ENCODE results near the gene RAD51B.
A peak's percentile ranks its signal among the peaks of the same experiment; 100 is the strongest.
"Not testable (repeated sequence)": the region's sequence is repeated elsewhere in the genome, so short reads cannot be mapped to it uniquely, and the experiment has no call there.

Gene RAD51B

DNA sequence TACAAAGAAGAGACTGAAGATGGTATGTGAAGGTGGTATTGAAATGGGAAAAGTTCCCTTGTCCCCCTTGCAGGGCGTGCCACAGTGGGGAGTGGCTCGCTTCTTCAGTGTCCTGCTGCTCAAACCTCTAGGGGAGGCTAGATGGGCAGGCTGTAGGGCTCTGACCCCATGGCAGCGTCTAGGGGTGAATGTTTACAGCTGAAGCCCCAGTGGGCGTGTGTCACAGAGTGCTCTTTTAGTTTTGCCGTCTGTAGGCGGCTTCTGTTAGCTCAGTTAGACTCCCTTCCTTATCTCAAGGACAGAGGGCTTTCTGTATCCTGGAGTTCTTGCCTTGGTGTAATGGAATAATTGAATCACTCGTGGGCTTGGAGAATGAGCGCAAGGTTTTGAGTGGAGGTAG lies 266.2 kb downstream of the RAD51B start:
- DNase-seq: no peak

DNA sequence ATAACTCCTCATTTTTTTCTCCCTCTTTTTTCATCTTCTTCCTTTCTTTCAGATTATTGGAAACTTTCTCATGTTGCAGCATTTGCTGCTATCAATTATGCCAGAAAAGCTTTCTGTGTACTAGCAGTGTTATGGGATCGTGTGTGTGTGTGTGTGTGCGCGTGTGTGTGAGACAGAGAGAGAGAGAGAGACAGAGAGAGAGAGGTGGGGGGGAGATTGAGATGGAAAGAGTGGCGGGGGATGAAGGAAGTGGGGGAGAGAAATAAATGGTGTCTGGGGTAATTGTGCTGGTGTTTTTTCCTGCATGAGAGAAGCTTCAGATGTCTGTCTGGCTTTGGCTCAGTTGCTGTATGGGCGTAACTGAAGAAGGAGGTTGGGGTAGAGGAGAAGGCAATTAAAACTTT lies 268.9 kb downstream of the RAD51B start:
- DNase-seq: no peak

DNA sequence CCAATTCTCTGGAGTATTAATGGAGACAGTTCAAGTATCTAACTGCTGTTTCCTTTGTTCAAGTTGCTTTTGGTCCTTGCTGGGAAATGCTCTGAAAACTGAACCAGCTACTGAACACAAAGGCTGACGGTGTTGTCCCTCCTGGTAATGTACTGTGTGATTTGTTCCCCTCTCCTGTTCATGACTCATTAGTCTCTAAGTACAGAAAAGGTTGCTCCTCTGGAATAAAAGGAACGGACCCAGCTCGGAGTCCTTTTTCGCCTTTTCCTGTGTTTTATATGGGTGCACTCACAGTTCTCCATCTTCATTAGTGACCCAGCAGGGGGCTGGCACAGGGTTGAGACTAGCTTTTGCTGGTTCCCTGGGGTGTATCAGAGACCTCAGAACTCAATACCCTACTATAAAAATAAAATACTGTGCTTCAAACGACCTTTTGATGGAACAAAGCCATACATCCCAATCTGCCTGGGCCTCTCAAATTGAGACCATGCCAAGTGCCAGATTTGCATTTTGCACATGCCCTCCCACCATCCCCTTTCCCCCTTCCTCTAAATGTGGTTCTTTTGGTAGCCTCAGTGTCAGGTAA lies 269.7 kb downstream of the RAD51B start:
- no peak for DNase-seq

DNA sequence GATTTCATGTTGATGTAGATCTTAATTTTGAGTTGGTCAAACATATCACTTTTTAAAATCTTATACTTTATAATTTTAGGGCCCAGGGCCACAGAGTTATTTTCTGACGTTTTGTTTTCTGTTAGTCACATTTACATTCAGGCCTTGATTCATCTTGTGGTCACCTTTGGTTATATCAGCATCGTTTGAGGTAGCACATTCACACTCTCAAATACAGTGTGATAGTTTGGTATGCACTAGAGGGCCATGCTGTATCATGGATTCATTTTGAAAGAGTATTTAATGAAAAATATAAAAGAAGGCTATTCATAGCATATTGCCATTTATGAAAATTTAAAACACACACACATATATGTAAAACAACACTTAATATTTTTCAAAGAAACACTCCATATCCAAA lies 274.6 kb downstream of the RAD51B start:
- DNase-seq: peak; percentile 51

DNA sequence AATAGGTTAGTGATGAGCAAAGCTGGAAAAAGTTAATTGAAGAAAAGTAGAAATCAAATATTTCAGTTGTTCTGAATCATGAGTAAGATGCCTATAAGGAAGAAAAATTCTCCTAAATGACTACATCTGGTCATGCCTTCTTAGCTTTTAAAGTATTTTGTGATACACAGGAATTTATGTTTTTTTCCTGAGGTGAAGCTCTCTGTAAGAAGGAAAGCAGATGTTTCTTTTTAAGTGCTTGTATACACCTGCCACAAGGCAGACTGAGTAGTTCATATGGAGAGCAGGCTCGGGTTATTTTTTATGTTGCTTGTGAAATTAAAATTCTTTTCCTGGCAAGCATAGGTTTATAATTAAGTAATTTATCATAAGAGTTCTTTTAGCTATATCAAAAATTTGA lies 275.2 kb downstream of the RAD51B start:
- peak; percentile 32 for DNase-seq

DNA sequence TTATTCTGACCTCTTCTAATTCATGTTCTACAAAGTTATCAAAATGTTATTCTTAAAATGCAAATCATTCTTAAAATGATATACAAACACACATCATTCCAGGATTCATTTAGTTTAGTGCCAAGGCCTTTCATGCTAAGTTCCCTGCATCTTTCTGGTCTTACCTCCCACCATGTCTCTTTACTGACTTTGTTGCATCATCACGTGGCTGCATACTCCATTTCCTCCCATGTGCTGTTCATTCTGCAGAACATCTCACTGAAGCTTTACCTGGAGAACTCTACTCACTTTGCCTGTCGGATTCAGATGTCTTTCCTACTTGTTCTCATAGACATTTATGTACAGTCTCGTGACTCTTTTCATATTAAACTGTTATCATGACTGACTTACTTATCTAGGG lies 278.1 kb downstream of the RAD51B start:
- DNase-seq: no peak

DNA sequence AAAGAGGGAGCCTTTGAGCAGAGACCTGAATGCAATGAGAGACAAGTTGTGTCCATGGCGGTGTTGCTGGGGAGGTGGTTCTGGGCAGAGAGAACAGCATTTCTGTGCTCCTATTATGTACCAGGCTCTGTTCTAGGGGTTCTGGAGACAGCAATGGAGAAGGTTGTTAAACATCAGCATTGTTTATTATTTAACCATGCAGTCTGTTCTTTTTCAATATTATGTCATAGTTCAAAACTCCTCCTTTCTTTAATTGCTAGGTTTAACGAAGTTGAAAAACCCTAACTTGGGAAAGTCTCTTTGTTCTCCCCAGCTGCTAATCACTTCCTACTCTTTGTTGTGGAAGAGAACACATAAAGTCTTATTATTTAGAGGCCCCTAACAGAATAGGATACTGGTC lies 279.3 kb downstream of the RAD51B start:
- no peak for DNase-seq

DNA sequence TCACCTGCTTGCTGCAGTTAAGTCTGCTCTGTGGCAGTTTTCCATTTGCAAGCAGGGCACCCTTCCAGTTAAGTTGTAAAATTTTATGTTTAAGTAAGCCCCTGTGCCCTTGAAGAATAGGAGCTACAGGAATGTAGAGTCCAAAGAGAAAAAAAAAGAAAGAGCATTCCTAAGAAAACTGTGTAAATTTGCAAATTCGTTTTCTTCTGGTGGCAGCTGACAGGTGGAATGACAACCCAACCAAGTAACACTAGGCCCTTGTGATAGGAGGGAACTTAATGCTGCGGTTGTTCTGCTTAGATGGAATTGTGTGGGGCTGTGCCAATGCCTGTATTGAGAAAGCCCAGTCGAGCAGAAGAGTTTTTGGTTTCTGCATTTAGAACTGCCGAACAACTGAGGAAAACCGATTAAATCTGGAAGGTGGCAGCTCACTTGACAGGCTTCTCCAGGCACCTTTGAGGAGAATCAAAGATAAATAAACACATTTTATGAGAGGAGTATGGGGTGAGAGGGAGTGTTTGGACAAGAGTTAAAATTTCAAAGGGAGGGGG lies 280.0 kb downstream of the RAD51B start:
- DNase-seq: no peak

DNA sequence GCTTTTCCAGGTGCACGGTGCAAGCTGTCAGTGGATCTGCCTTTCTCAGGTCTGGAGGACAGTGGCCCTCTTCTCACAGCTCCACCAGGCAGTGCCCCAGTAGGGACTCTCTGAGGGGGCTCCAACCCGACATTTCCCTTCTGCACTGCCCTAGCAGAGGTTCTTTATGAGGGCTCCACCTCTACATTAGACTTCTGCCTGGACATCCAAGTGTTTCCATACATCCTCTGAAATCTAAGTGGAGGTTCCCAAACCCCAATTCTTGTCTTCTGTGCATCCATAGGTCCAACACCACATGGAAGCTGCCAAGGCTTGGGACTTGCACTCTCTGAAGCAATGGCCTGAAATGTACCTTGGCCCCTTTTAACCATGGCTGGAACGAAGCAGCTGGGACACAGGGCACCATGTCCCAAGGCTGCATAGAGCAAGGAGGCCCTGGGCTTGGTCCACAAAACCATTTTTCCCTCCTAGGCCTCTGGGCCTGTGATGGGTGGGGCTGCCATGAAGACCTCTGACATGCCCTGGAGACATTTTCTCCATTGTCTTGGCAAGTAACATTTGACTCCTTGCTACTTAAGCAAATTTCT lies 282.2 kb downstream of the RAD51B start:
- DNase-seq: not testable (repeated sequence)

DNA sequence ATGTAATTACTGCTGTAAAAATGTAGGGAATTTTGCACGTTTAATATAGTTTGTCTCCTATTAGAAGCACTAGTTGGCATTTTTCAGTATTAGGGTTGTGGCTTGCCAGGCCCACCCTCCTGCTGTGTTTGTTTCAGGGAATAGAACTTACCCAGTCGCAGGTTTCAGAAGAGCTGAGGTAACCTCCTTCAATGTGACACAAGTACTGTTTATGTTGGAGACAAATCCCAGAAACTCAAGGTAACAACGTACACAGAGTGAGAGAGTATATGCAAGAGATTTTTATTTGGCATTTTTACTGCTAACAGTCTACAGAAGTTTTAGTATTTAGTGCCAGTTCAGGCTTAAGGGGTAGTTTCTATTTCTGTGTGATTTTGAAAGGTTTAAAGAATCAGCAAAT lies 284.3 kb downstream of the RAD51B start:
- no peak for DNase-seq

DNA sequence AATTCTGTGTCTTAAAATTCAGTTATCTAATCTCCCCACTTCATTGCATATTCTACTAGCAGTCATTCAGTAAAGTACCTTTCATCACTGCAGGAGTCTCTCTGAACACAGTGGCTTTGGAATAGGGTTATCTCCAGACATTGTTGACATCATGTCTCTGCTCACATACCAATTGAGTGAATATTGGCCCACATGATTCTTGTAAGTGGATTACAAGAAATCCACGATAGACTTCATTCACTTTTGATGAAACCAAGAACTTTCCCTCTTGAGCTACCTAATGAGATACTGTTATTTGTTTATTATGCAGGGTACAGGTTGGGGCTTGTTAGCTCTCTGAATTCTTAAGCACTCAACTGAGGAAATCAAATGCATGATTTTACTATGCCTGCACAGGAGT lies 284.9 kb downstream of the RAD51B start:
- peak; percentile 78 for DNase-seq

DNA sequence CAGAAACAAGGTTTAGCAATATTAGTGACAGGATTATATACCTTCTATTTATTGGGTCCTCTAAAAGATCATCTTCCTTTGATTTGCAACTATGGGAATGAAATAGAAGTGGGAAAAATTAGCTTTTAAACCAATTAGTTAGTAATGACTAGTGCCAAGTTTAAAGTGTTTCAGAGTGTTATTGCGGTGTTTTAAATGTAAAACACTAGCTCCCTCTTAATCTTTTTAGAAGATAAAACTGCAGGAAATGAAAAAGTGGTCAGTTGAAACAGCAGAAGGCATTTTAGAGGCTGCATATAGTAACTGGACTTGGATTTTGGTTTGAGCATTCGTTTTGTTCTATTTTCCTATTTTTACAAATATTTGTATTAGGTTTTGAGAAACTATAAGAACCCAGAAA lies 286.2 kb downstream of the RAD51B start:
- no peak for DNase-seq

DNA sequence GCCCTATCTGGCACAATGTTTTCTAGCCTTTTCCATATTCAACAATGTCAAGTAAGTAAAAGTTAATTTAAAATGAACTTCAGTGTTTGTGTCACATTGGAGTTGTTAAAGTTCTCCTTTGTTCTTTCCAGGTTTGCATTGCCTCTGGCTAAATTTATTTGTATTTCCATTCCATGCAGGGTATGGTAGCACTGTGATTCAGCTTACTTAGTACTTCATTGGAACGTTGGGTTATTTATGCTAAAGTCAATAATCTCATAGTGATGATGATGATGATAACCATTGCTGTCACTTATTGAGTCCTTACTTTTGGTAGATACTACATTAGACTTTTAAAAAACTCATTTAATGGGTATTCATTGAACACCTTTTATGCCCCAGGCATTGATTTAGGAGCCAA lies 286.9 kb downstream of the RAD51B start:
- DNase-seq: no peak

DNA sequence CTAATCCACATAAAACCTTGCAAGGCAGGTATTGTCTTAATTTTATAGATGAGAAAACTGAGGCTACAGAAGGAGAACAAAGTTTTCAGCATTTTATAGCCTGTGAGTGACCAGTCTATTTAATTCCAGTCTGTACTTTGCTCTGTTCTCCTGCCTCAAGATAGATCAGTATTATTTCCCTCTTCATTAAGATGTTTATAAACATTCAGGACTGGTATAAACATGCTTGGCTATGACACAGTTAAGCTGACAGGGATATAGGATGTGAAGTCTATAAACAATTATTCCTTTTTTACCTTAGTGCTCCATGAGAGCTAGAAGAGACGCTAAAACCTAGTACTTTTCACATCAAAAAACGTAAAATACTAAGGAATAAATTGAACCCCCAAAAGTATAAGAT lies 287.3 kb downstream of the RAD51B start:
- DNase-seq: no peak

DNA sequence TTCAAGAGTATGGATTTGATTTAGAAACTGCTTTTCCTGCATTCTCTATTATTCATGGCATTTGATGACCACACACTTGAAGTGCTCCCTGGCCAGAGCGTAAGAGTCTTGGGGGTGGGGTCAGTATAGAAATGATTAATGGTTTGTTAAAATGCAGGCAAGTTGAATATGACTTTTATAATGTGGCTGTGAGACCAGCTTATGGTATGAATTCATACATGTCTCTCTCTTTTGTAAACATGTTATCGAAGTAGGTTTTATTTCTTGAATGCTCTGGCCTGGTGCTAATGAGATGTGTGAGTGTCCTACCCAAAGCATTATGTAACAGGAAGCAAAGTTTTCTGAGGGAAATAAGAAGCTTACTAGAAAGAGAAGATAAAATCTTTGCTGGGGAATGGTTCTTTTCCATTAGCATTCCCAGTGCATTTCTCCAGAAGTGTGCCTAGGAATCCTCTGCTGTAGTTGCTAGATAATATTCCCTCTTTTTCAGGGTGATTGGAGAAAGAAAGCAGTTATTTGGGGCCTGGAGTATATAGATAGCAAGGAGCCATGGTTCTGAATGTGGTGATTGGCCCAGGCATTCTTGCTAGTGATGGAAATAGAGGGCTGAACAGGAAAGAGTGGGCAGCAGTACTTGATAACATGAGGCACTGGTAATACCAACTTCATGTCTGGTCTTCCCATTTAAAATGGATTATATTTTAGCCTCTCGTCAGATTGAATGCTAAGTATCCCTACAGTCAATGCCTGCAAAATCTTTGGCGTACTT lies 289.7 kb downstream of the RAD51B start:
- DNase-seq: no peak

DNA sequence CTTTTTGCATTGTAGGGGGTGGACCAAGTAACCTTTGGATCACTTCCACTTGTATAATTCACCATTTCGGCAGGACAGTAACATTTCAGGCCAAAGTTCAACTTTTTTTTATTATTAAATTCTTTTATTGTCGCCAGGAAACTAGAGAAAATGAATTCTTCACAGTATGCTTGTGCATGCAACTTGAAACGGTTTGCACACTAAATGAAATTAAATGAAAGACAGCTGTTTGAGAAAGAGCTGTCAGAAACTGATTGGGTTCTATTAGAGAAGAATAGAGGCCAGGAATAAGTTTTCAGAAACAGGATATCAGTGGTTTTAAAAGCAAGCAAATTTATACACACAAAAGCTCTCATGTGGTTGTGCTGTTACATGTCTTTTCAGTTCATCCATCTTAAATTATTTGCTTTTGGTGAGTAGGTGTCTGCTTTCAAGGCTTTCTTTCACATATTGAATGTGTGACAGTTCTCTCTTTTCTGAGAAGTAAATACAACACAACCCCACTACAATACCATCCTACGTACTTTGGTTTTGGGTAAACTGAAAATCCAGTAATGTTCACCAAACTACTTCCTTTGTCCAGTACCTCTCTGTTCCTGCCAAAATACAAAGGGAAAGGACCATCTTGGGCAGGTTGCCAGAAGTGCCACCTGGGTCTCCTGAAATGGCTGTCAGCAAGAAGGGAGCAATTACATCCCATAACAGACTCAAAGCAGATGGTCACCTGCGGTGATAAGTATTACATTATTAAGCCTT lies 291.7 kb downstream of the RAD51B start:
- no peak for DNase-seq

DNA sequence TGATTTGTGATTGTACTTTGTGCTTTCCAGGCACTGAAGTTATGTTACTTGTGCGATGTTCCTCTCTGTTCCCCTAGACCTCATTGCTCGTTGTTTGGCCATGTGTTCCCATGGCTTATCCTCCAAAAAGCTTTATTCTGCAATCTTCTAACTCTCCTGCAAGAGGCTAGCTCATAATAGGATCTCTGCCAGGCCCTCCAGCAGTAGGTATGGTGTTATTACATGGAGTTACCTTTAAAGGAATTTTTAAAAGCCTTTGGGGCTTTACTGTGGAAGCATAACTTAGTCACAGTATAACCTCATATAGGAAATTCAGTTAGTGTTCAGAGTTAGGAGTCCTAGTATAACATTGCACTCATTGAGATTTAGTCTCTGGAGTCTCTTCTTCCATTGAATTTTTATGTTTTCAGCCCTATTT lies 292.3 kb downstream of the RAD51B start:
- DNase-seq: no peak

DNA sequence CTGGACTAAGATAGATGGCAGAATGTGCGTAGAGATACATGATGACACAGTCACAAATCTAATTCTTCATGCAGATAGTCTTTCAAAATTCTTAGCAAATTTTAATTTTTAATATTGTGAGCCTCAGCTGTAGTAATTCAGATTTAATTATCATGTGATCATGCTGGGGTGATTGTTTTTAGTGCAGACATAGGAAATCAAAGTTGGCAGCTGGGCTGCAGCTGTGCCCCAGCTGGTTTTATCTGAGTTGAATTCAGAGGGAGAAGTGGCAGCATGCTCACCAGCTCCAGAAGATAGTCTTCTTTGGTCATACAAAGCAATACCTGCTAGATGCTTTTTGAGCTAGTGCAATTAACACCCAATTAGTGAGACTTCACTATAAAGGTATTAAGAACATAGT lies 292.9 kb downstream of the RAD51B start:
- DNase-seq: no peak

DNA sequence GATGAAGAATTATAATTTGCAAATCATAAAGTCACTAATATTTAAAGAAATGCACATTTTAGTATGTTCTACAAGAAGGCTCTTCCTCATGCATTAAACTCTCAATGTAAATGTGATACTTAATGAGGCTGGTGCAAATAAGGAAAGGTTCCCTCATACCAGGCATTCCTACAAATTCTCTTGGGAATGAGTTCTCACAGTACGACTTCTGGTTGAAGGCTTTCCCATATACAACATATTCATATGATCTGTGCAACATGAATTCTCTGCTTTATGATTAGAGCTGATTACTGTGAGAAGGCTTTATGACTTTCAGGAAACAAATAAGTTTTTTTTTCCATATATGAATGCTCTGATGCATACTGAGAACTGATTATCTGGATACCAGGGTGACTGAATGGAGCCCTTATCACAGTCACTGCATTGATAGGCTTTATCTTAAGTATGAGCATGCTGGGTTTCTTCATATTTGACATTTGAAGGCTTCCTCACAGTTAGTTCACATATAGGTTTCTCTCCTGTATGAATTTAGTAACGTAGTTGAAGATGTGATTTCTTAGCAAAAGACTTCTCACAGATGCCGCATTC lies 293.9 kb downstream of the RAD51B start:
- no peak for DNase-seq

DNA sequence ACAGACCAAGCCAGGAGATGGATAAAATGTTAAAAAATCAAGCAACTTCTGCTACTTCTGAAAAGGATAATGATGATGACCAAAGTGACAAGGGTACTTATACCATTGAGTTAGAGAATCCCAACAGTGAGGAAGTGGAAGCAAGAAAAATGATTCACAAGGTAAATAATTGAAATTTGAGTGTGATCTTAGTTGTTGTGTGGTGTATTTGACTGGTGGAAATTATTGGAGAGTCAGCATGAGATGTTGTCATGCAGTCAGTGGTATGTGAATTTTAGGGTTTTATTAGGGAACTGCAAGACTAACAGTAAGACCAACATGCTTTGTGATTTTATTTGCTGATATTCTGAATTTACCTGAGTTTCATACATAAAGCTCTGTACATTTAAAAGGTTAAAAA lies 296.4 kb downstream of the RAD51B start:
- not testable (repeated sequence) for DNase-seq

DNA sequence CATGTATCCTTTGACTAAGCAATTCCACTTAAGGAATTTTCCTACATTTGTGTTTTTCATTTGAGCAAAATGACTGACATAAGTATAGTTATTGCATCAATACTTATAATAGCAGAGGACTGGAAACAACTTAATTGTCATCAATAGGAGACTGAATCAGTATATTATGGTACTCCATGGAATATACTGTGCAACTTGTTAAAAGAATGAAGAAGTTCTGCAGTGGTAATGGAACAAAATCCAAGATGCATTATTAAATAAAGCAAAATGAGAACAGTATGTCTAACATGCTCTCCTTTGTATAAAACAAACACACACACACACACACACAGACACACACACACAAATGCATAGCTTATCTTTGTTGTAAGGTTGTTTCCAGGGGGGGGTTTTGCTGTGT lies 303.1 kb downstream of the RAD51B start:
- no peak for DNase-seq

DNA sequence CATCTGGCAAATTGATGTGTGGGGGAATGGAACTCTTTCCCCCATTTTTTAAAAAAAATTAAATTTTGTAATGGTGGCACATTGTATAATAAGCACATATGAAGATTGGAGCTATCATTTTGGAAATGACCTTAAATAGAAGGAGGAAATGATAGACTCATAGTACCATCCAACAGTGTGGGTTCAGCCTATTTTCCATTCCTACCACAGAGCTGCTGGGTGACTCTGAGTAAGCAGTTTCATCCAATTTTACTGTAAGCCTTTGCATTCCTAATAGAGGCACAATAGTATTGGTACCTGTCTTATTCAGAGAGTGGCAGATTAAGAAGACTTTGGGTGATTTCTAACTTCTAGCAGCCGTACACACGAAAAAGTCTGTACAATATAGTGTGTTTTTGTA lies 304.5 kb downstream of the RAD51B start:
- DNase-seq: no peak

All from HCEC 1CT (cell line).